Activated CD8-positive, alpha-beta memory T cell treated with anti-CD3 and anti-CD28 coated beads, Interleukin-2, amount 50 U/mL, for 24 hours (primary cell): ENCODE data around the gene SHROOM1.

Experiments used
- DNase-seq: peaks from one replicate; pipeline ENCODE4 v3.0.0-alpha.2; 2020; ENCODE audit errors: extremely low read depth

SHROOM1 gene

GRCh38 chr5:132777209-132778069, 53.0 kb downstream of the SHROOM1 start, which contains the start of gene SEPTIN8:
Gene SEPTIN8, minus strand, starts transcription at chr5:132777239. Its CDS starts 102 bp downstream, at chr5:132777137.
- no peak for DNase-seq

- DNase-seq: no peak
Measured at GRCh38 chr5:132776938-132777208, 53.6 kb downstream of the SHROOM1 start.

GRCh38 chr5:132776131-132776937, 54.1 kb downstream of the SHROOM1 start:
- DNase-seq: no peak

- DNase-seq: no peak
Measured at GRCh38 chr5:132775476-132775961, 54.9 kb downstream of the SHROOM1 start.

- no peak for DNase-seq
Measured at GRCh38 chr5:132774896-132775295, 55.6 kb downstream of the SHROOM1 start.

- no peak for DNase-seq
Measured at GRCh38 chr5:132774406-132774805, 56.0 kb downstream of the SHROOM1 start.

GRCh38 chr5:132773601-132774355, 56.7 kb downstream of the SHROOM1 start:
- DNase-seq: no peak

- no peak for DNase-seq
Measured at GRCh38 chr5:132773114-132773513, 57.3 kb downstream of the SHROOM1 start.

GRCh38 chr5:132772291-132773070, 58.0 kb downstream of the SHROOM1 start:
- DNase-seq: no peak
